Tracheal epithelial cell (primary cell): ENCODE measurements around the gene OR10J1. TPM values are rescaled to one million over a fixed set of nuclear protein-coding genes. Genes with fewer than 3 reads are reported as not detected.

Experiments used
- total RNA-seq: library from RNA; depleted of rRNA; stranded (reverse); fragments of >200 nt; gene quantifications from 2 replicates; pipeline ENCODE4 v1.2.1, GENCODE V29; 2014

OR10J1 gene, protein sequence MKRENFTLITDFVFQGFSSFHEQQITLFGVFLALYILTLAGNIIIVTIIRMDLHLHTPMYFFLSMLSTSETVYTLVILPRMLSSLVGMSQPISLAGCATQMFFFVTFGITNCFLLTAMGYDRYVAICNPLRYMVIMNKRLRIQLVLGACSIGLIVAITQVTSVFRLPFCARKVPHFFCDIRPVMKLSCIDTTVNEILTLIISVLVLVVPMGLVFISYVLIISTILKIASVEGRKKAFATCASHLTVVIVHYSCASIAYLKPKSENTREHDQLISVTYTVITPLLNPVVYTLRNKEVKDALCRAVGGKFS
- total RNA-seq, result under 0.01 TPM in 1 of 2 replicates, not detected in the other

DNA sequence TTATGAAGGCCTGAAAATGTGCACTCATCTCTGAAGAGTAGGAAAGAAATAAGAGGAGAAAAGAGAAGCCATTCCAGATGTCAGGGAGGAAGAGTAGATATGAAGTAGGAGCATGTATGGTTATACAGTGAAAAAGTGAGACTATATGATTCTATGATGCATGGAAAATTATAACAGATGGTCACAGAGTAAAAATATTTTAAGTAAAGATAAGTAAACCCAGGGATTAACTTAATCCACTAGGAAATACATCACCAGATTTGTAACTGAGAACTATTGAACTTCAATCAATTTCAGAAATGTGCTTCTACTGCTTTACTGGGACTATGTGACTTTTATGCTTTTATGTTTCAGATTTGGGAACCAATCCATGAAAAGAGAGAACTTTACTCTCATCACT, at the start of gene OR10J1:
TSS of gene OR10J1 (plus strand) at position 301 of the 400 bp plus-strand sequence. CDS start at position 371, 70 bp downstream.

DNA sequence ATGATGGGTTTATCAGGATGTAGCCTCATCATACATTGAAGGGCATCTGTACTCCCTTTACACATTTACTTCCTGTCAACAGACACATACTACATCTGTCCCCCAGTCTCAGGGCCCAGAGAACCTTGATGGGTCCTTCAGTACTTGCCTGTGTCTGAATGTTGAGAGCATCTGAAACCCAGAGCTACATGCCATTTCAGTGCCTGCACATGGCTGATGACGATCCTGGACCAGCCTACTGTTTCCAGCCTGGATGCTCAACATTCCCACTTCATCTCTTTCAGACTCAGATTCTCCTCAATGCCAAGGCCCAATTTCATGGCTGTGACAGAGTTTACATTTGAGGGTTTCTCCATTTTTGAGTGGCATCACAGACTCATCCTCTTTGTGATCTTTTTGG, 7.6 kb upstream of the OR10J1 start, which contains the start of gene OR10J4:
TSS of gene OR10J4 (plus strand) at position 301 of the 400 bp plus-strand sequence.

Other genes starting within 250 kb of the OR10J1 start
- not detected in 2 replicates for gene ACKR1, start 234.8 kb upstream of the OR10J1 start, total RNA-seq
- not detected in 2 replicates for gene FCER1A, start 137.4 kb upstream of the OR10J1 start, total RNA-seq
- gene OR10J4, start 7.5 kb upstream of the OR10J1 start, total RNA-seq, result not detected in 2 replicates
- gene OR10J5, start 96.3 kb downstream of the OR10J1 start, total RNA-seq, result not detected in 2 replicates
- not detected in 2 replicates for gene APCS, start 148.1 kb downstream of the OR10J1 start, total RNA-seq